HepG2 (cell line): Measurements from ENCODE around the gene IRAK3. TPM values are rescaled to one million over a fixed set of nuclear protein-coding genes. Genes with fewer than 3 reads are reported as not detected.

Source experiments
- ATAC-seq: fragments of 200-7000 bp; cut with Tn5 transposase; 3 replicates; pipeline ENCODE4 v1.9.1; 2020; ENCODE audit warnings: mild to moderate bottlenecking, moderate library complexity
- BruUV-seq: library from RNA; stranded (reverse); fragments of 400-500 nt; replicated peaks from 2 replicates; lab custom pipeline; 2021; lab: Mats Ljungman, UMichigan
- CTCF ChIA-PET: fragments of 300-600 bp; formaldehyde crosslinking; extraction: SDS; loops from one replicate; lab custom pipeline; 2021; ENCODE audit warnings: low total read pairs, inconsistent platforms, low intra/inter-chr PET ratio; lab: Yijun Ruan, JAX
- POLR2A ChIA-PET: fragments of 350-600 bp; sonication (Branson Sonifier 250); formaldehyde crosslinking; loops from one replicate; lab custom pipeline; 2020; ENCODE audit warnings: antibody characterized with exemption, inconsistent platforms; lab: Yijun Ruan, JAX
- DNase-seq: peaks from one replicate; pipeline ENCODE4 v3.0.0-alpha.2; 2015; ENCODE audit warnings: low spot score
- FAIRE-seq: peaks from 3 replicates; lab custom pipeline; 2011; peaks lifted over from hg19 to GRCh38; lab: Jason Lieb, UNC
- H2AFZ ChIP-seq: one replicate; pipeline ENCODE4 v1.6.1; 2011; ENCODE audit warnings: low read length, inconsistent platforms
- H3K27ac ChIP-seq: fragments of 300-600 bp; 3 replicates; pipeline ENCODE4 v1.8.0; 2011; ENCODE audit warnings: mixed run types, mild to moderate bottlenecking, mixed read lengths, low read length, inconsistent platforms; ENCODE audit not compliant: insufficient read depth; ENCODE audit errors: extremely low read length
- H3K27me3 ChIP-seq, 2 experiments: fragments of 200-600 bp in 1 of 2; 2 replicates in 1 of 2; 3 replicates in 1 of 2; pipeline versions ENCODE4 v1.6.0 to v1.8.0; 2011; ENCODE audit warnings: low read length in 2 of 2, mild to moderate bottlenecking in 2 of 2, moderate library complexity in 2 of 2, inconsistent platforms in 1 of 2; ENCODE audit not compliant: insufficient read depth in 2 of 2, control insufficient read depth in 1 of 2
- H3K36me3 ChIP-seq, 2 experiments: fragments of 200-600 bp in 1 of 2; replicated peaks in 1 of 2; 2 replicates in 1 of 2; 3 replicates in 1 of 2; pipeline versions ENCODE4 v1.5.1 to v1.8.0; 2011; ENCODE audit warnings: low read length in 2 of 2, inconsistent platforms in 1 of 2; ENCODE audit not compliant: insufficient read depth in 2 of 2, control insufficient read depth in 1 of 2
- H3K4me1 ChIP-seq: 2 replicates; pipeline ENCODE4 v1.5.1; 2012; ENCODE audit warnings: low read length, inconsistent platforms; ENCODE audit not compliant: insufficient read depth
- H3K4me2 ChIP-seq: 2 replicates; pipeline ENCODE4 v1.6.0; 2011; ENCODE audit warnings: low read depth, low read length, inconsistent platforms
- H3K4me3 ChIP-seq, 3 experiments: fragments of 200-600 bp in 1 of 3; sonication (generic), shearing (Covaris generic) in 1 of 3; replicated peaks in 1 of 3; 2 replicates each; pipeline ENCODE4 v1.5.1; 2011 to 2016; ENCODE audit warnings: low read length in 3 of 3, inconsistent platforms in 2 of 3, low read depth in 2 of 3, mild to moderate bottlenecking in 2 of 3, control low read depth in 1 of 3, mixed read lengths in 1 of 3; ENCODE audit not compliant: insufficient read depth in 1 of 3
- H3K79me2 ChIP-seq: one replicate; pipeline ENCODE4 v1.6.1; 2011; ENCODE audit warnings: low read length, inconsistent platforms; ENCODE audit not compliant: insufficient read depth
- H3K9ac ChIP-seq: 2 replicates; pipeline ENCODE4 v1.6.0; 2011; ENCODE audit warnings: mild to moderate bottlenecking, low read depth, low read length, inconsistent platforms; ENCODE audit not compliant: insufficient read depth
- H3K9me3 ChIP-seq: 2 replicates; pipeline ENCODE4 v1.5.1; 2012; ENCODE audit warnings: mild to moderate bottlenecking, low read length
- H4K20me1 ChIP-seq: 2 replicates; pipeline ENCODE4 v1.6.0; 2011; ENCODE audit warnings: inconsistent platforms, mild to moderate bottlenecking, low read length, moderate library complexity; ENCODE audit not compliant: insufficient read depth
- KDM6A ChIP-seq: IDR thresholded peaks from 2 replicates; pipeline ENCODE4 v1.6.1; 2016; ENCODE audit warnings: low read depth
- MED13 ChIP-seq: sonication (generic); formaldehyde crosslinking; IDR thresholded peaks from 2 replicates; pipeline ENCODE4 v1.5.0; 2020; ENCODE audit warnings: missing genetic modification reagents
- RBFOX2 ChIP-seq: fragments of 200-400 bp; formaldehyde crosslinking; IDR thresholded peaks from 2 replicates; pipeline ENCODE4 v1.6.1; 2017; ENCODE audit warnings: low read depth, mild to moderate bottlenecking, low read length
- SALL1 ChIP-seq: sonication (generic); formaldehyde crosslinking; IDR thresholded peaks from 2 replicates; pipeline ENCODE4 v1.8.0; 2022; ENCODE audit warnings: mild to moderate bottlenecking, missing genetic modification reagents
- TOE1 ChIP-seq: sonication (generic); formaldehyde crosslinking; IDR thresholded peaks from 2 replicates; pipeline ENCODE4 v1.4.0; 2020; ENCODE audit warnings: mild to moderate bottlenecking, missing genetic modification reagents
- WGBS: methylation state at CpG from one replicate; pipeline ENCODE4 v1.1.6; 2017; ENCODE audit warnings: low lambda C conversion rate; 5-methylcytosine and 5-hydroxymethylcytosine counted together
- in situ Hi-C: cut with HindIII; loops from 2 replicates; pipeline ENCODE4 v1.10.0; 2017; ENCODE audit warnings: low pct_unique_long_range_greater_than_20kb; ENCODE audit not compliant: extremely low pct_ligation_motif_present
- intact Hi-C: fragments of 100-400 bp; cut with micrococcal nuclease; formaldehyde crosslinking; loops from one replicate; pipeline ENCODE4 v1.10.0; 2022; ENCODE audit not compliant: unreplicated experiment
- polyA plus RNA-seq, 8 experiments: library from polyadenylated mRNA; depleted of rRNA in 3 of 8; stranded (reverse) in 7 of 8; unstranded in 1 of 8; fragments of >200 nt; fragmentation: Illumina TruSeq in 4 of 8; extraction: Trizol in 4 of 8; gene quantifications; 2 replicates each; pipeline versions ENCODE4 v1.2.1 to v1.2.3, GENCODE V29; 2011 to 2016; ENCODE audit warnings: low read depth in 4 of 8, missing spikeins in 1 of 8, mixed read lengths in 1 of 8; ENCODE audit not compliant: insufficient read depth in 1 of 8
- total RNA-seq, 5 experiments: library from RNA; depleted of rRNA; stranded (reverse); fragments of >200 nt; fragmentation: Illumina TruSeq; extraction: Trizol; gene quantifications; 2 replicates each; pipeline ENCODE4 v1.2.3, GENCODE V29; 2016; ENCODE audit warnings: low read depth in 1 of 5
- TF ChIP-seq, protein P1 (sequence below): sonication (generic); formaldehyde crosslinking; IDR thresholded peaks from 2 replicates; pipeline ENCODE4 v1.5.0; 2020; ENCODE audit warnings: mild to moderate bottlenecking, missing genetic modification reagents, moderate library complexity
- TF ChIP-seq, protein P2 (sequence below): IDR thresholded peaks from 2 replicates; pipeline ENCODE4 v1.6.1; 2016

Gene IRAK3
- total and polyA plus RNA-seq, 2 of the 13 experiments (the other 11 are each of a cell fraction or from before 2014, with no cell fraction given): 0.01 TPM; not detected in 1

DNA sequence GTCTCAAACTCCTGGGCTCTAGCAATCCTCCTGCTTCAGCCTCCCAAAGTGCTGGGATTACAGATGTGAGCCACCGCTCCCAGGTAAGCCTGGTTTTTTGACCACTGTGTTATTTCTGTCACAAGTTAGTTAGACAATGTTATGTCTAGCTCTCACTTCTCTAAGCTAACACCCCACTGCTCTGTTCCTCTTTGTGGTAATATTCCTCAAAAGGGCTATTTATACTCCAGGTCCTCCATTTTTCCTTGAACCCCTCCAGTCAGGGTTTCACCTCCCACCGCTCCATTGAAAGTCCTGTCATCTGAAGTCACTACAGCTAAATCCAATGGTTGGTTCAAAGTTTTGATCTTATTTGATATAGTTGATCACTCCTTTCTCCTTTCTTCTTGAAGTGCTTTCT is 5.1 kb downstream of the IRAK3 start (continued):
- TF ChIP-seq, protein P1, sequence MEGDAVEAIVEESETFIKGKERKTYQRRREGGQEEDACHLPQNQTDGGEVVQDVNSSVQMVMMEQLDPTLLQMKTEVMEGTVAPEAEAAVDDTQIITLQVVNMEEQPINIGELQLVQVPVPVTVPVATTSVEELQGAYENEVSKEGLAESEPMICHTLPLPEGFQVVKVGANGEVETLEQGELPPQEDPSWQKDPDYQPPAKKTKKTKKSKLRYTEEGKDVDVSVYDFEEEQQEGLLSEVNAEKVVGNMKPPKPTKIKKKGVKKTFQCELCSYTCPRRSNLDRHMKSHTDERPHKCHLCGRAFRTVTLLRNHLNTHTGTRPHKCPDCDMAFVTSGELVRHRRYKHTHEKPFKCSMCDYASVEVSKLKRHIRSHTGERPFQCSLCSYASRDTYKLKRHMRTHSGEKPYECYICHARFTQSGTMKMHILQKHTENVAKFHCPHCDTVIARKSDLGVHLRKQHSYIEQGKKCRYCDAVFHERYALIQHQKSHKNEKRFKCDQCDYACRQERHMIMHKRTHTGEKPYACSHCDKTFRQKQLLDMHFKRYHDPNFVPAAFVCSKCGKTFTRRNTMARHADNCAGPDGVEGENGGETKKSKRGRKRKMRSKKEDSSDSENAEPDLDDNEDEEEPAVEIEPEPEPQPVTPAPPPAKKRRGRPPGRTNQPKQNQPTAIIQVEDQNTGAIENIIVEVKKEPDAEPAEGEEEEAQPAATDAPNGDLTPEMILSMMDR (CRISPR knock-in tag): no peak
- TF ChIP-seq, protein P2, sequence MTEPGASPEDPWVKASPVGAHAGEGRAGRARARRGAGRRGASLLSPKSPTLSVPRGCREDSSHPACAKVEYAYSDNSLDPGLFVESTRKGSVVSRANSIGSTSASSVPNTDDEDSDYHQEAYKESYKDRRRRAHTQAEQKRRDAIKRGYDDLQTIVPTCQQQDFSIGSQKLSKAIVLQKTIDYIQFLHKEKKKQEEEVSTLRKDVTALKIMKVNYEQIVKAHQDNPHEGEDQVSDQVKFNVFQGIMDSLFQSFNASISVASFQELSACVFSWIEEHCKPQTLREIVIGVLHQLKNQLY (CRISPR knock-in tag): no peak
- no peak for TF ChIP-seq RBFOX2
- TF ChIP-seq MED13 (CRISPR knock-in tag): no peak

- no TSS peak for BruUV-seq
- DNase-seq: no peak
- in situ Hi-C loops: no loop called here
- no peak overlapping the region for H3K27ac ChIP-seq
- H3K9me3 ChIP-seq: 0 out of 2 replicates have a peak, but pooled peaks cover 4% of the 10 kb centered on the region
- FAIRE-seq: no peak
- no peaks in the 10 kb centered on the region for H4K20me1 ChIP-seq
- no peaks in the 10 kb centered on the region for H3K36me3 ChIP-seq
- no peak for TF ChIP-seq TOE1 (CRISPR knock-in tag)
- no peak for TF ChIP-seq KDM6A (CRISPR knock-in tag)
- TF ChIP-seq SALL1: no peak
- ChIA-PET POLR2A (no interaction called here), CTCF (no interaction called here)
- no peak for ATAC-seq
- WGBS: 11% methylated on average over 6 of the region's 6 CpGs
- no peak overlapping the region for H3K4me3 ChIP-seq
- H3K27me3 ChIP-seq: peaks cover 0 to 18% of the 10 kb centered on the region in 2 experiments; a peak in 3 of 5 replicates
- H2AFZ ChIP-seq: no peak overlapping the region
- no peak overlapping the region for H3K9ac ChIP-seq
- H3K79me2 ChIP-seq: no peaks in the 10 kb centered on the region
- intact Hi-C loops: no loop called here
- no peaks in the 10 kb centered on the region for H3K4me1 ChIP-seq
- H3K4me2 ChIP-seq: no peak overlapping the region
Measured at GRCh38 chr12:66195242-66195641, 6.2 kb downstream of the IRAK3 start.
